K562 (cell line): ENCODE data around the gene ACP5. TPM values are rescaled to one million over a fixed set of nuclear protein-coding genes. Genes with fewer than 3 reads are reported as not detected.
A peak's percentile ranks its signal among the peaks of the same experiment; 100 is the strongest.

Experiments
- ARID1B ChIP-seq: fragments of 450-650 bp; IDR thresholded peaks from 2 replicates; pipeline ENCODE4 v1.6.1; 2016; ENCODE audit warnings: antibody characterized with exemption, mild to moderate bottlenecking, inconsistent platforms
- BRD4 ChIP-seq: fragments of 200-600 bp; sonication (generic); IDR thresholded peaks from 2 replicates; pipeline ENCODE4 v1.6.1; 2017; ENCODE audit warnings: inconsistent platforms
- CBFA2T3 ChIP-seq: fragments of 450-650 bp; IDR thresholded peaks from 2 replicates; pipeline ENCODE4 v1.6.1; 2017
- CREB1 ChIP-seq, 2 experiments: sonication (generic) in 1 of 2; formaldehyde crosslinking in 1 of 2; IDR thresholded peaks; 2 replicates each; pipeline versions ENCODE4 v1.6.1 to v1.8.0; 2012 to 2022; ENCODE audit warnings: inconsistent platforms in 1 of 2, mild to moderate bottlenecking in 1 of 2, missing genetic modification reagents in 1 of 2, moderate library complexity in 1 of 2
- CSDE1 ChIP-seq, 2 experiments: fragments of 450-650 bp; IDR thresholded peaks; 2 replicates each; pipeline ENCODE4 v1.6.1; 2016; ENCODE audit warnings: mild to moderate bottlenecking in 1 of 2
- EHMT2 ChIP-seq: fragments of 450-650 bp; IDR thresholded peaks from 2 replicates; pipeline ENCODE4 v1.6.1; 2018; ENCODE audit warnings: antibody characterized with exemption
- HNRNPH1 ChIP-seq: fragments of 200-400 bp; formaldehyde crosslinking; optimal IDR thresholded peaks from 2 replicates; pipeline ENCODE3; 2017; ENCODE audit warnings: low read depth, mild to moderate bottlenecking, low read length, moderate library complexity
- IFI16 ChIP-seq: fragments of 250-450 bp; sonication (Bioruptor Pico); IDR thresholded peaks from 2 replicates; pipeline ENCODE4 v2.1.2; 2022; ENCODE audit warnings: mild to moderate bottlenecking, inconsistent platforms
- KLF16 ChIP-seq: IDR thresholded peaks from 2 replicates; pipeline ENCODE4 v1.6.1; 2016; ENCODE audit warnings: antibody characterized with exemption
- NFIX ChIP-seq: fragments of 250-450 bp; sonication (Bioruptor Pico); IDR thresholded peaks from 2 replicates; pipeline ENCODE4 v1.4.0; 2020; ENCODE audit warnings: low read depth, mild to moderate bottlenecking, moderate library complexity
- RCOR1 ChIP-seq, 2 experiments: IDR thresholded peaks; 2 replicates each; pipeline ENCODE4 v1.6.1; 2012; ENCODE audit warnings: low read depth in 2 of 2, low read length in 2 of 2, borderline replicate concordance in 1 of 2, improper control_type of control experiment in 1 of 2
- TOE1 ChIP-seq, 2 experiments: fragments of 450-650 bp in 1 of 2; sonication (generic) in 1 of 2; formaldehyde crosslinking in 1 of 2; IDR thresholded peaks; 2 replicates each; pipeline versions ENCODE4 v1.7.1 to v1.8.0; 2016 to 2022; ENCODE audit warnings: borderline replicate concordance in 2 of 2, mild to moderate bottlenecking in 2 of 2, antibody characterized with exemption in 1 of 2, inconsistent platforms in 1 of 2, low read depth in 1 of 2, missing genetic modification reagents in 1 of 2, moderate library complexity in 1 of 2
- ZNF217 ChIP-seq: sonication (generic); formaldehyde crosslinking; IDR thresholded peaks from 2 replicates; pipeline ENCODE4 v1.8.0; 2022; ENCODE audit warnings: mild to moderate bottlenecking, missing genetic modification reagents
- polyA plus RNA-seq, 8 experiments: library from polyadenylated mRNA; depleted of rRNA in 4 of 8; stranded (reverse) in 5 of 8; unstranded in 3 of 8; fragments of >200 nt; fragmentation: Nextera tagmentation in 2 of 8; fragmentation: Illumina TruSeq in 1 of 8; extraction: Ambion mirVana in 2 of 8; extraction: Trizol in 1 of 8; gene quantifications; 2 replicates each; pipeline versions ENCODE4 v1.2.1 to v1.2.3, GENCODE V29; 2011 to 2014; ENCODE audit warnings: inconsistent platforms in 1 of 8, missing spikeins in 1 of 8
- total RNA-seq, 7 experiments: library from RNA; depleted of rRNA in 6 of 7; stranded (reverse); fragments of >200 nt in 6 of 7; fragmentation: Illumina TruSeq in 2 of 7; extraction: Trizol in 2 of 7; gene quantifications; 2 replicates each; pipeline versions ENCODE4 v1.2.1 to v1.2.3, GENCODE V29; 2011 to 2021; ENCODE audit warnings: low replicate concordance in 1 of 7
- TF ChIP-seq, protein P1 (sequence below), 2 experiments: fragments of 450-650 bp; IDR thresholded peaks; 2 replicates each; pipeline ENCODE4 v1.6.1; 2016
- TF ChIP-seq, protein P2 (sequence below): fragments of 200-800 bp; sonication (Bioruptor generic); IDR thresholded peaks from 2 replicates; pipeline ENCODE4 v1.6.1; 2017; ENCODE audit warnings: missing genetic modification characterization, missing compliant biosample characterization
- TF ChIP-seq, protein P3 (sequence below): sonication (generic); formaldehyde crosslinking; IDR thresholded peaks from 2 replicates; pipeline ENCODE4 v1.9.0; 2022; ENCODE audit warnings: mild to moderate bottlenecking, missing genetic modification reagents
- TF ChIP-seq, protein P4 (sequence below): fragments of 250-450 bp; sonication (Bioruptor Pico); IDR thresholded peaks from 2 replicates; pipeline ENCODE4 v1.5.0; 2021
- TF ChIP-seq, protein P5 (sequence below), 3 experiments: fragments of 200-800 bp in 1 of 3; fragments of 250-450 bp in 1 of 3; fragments of 450-650 bp in 1 of 3; sonication (Bioruptor Pico) in 1 of 3; sonication (Bioruptor generic) in 1 of 3; formaldehyde crosslinking in 1 of 3; IDR thresholded peaks; 2 replicates each; pipeline versions ENCODE4 v1.6.1 to v1.8.0; 2016 to 2022; ENCODE audit warnings: mild to moderate bottlenecking in 2 of 3, missing genetic modification characterization in 2 of 3, missing compliant biosample characterization in 1 of 3, moderate library complexity in 1 of 3

ACP5 gene
- total and polyA plus RNA-seq, 9 of the 15 experiments (the other 6 are each of a cell fraction or from before 2014, with no cell fraction given) = 0.06 to 1.1 (median 0.31) TPM; not detected in 1

DNA sequence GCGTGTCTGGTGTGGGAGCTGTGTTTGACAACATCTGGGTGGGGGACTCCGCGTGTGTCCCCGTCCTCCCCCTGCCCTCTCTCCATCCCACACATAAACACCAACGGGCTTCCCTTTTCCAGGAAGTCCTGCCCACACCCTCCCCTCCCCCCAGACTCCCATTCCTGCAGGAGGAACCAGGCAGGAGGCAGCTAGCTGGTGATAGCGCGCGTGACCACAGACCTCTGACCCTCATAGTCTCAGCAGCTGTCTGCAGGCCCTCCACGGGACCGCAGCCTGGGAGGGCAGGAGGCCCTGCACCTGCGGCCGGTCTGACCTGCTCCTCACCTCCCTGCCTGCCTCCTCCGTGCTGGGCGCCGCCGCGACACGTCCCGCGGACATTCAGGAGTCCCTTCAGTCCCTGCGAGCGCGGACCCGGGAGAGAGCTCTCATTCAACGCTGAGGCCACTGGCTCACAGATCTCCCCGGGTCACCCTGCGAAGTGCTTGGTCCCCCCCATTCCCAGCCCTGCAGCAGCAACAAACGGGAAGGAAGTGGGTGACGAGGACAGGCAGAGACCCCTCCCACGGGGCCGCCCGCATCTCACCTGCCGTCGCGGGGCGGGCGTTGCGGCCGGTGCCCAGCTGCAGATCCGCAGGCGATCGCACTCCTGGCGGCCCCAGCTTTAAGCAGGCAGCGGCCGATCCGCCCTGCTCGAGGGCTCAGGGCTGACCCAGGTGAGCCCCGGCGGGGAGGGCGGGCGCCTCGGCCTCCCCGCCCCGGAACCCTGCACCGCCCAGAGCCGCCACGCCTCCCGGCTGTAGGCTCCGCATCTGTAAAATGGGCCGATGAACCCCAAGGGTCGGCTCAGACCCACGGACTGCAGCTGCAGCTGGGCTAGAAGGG, 1.1 kb upstream of the ACP5 start (continued):
- TF ChIP-seq, protein P1, sequence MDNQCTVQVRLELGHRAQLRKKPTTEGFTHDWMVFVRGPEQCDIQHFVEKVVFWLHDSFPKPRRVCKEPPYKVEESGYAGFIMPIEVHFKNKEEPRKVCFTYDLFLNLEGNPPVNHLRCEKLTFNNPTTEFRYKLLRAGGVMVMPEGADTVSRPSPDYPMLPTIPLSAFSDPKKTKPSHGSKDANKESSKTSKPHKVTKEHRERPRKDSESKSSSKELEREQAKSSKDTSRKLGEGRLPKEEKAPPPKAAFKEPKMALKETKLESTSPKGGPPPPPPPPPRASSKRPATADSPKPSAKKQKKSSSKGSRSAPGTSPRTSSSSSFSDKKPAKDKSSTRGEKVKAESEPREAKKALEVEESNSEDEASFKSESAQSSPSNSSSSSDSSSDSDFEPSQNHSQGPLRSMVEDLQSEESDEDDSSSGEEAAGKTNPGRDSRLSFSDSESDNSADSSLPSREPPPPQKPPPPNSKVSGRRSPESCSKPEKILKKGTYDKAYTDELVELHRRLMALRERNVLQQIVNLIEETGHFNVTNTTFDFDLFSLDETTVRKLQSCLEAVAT (IDR thresholded peaks at IDR 0.05) = peak in 1 of 2 experiments; percentile 80; a peak in 2 of 4 replicates
- TF ChIP-seq HNRNPH1 (no peak), CSDE1 (IDR thresholded peaks at IDR 0.05) (no peak), BRD4 (no peak), CREB1 (IDR thresholded peaks at IDR 0.05) (no peak), CREB1 (CRISPR knock-in tag; IDR thresholded peaks at IDR 0.05) (no peak), RCOR1 (IDR thresholded peaks at IDR 0.05; ENCODE audit: borderline replicate concordance in 1 of 2, low read depth in 2 of 2, low read length in 2 of 2) (peak in 1 of 2 experiments; percentile 65; a peak in 2 of 4 replicates), IFI16 (CRISPR knock-in tag) (no peak), CBFA2T3 (peak; percentile 92), NFIX (CRISPR knock-in tag) (no peak), EHMT2 (no peak), KLF16 (peak; percentile 77), ZNF217 (CRISPR knock-in tag) (no peak), ARID1B (peak; percentile 80), TOE1 (IDR thresholded peaks at IDR 0.05; ENCODE audit: borderline replicate concordance) (peak; percentile 73; the same call in 1 of the 2 replicates), TOE1 (CRISPR knock-in tag; IDR thresholded peaks at IDR 0.05; ENCODE audit: borderline replicate concordance, low read depth) (no peak)
- TF ChIP-seq, protein P2, sequence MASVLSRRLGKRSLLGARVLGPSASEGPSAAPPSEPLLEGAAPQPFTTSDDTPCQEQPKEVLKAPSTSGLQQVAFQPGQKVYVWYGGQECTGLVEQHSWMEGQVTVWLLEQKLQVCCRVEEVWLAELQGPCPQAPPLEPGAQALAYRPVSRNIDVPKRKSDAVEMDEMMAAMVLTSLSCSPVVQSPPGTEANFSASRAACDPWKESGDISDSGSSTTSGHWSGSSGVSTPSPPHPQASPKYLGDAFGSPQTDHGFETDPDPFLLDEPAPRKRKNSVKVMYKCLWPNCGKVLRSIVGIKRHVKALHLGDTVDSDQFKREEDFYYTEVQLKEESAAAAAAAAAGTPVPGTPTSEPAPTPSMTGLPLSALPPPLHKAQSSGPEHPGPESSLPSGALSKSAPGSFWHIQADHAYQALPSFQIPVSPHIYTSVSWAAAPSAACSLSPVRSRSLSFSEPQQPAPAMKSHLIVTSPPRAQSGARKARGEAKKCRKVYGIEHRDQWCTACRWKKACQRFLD (CRISPR knock-in tag) = peak; percentile 52; the same call in 1 of the 2 replicates
- TF ChIP-seq, protein P3, sequence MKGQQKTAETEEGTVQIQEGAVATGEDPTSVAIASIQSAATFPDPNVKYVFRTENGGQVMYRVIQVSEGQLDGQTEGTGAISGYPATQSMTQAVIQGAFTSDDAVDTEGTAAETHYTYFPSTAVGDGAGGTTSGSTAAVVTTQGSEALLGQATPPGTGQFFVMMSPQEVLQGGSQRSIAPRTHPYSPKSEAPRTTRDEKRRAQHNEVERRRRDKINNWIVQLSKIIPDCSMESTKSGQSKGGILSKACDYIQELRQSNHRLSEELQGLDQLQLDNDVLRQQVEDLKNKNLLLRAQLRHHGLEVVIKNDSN (CRISPR knock-in tag) = peak; percentile 61
- TF ChIP-seq, protein P4, sequence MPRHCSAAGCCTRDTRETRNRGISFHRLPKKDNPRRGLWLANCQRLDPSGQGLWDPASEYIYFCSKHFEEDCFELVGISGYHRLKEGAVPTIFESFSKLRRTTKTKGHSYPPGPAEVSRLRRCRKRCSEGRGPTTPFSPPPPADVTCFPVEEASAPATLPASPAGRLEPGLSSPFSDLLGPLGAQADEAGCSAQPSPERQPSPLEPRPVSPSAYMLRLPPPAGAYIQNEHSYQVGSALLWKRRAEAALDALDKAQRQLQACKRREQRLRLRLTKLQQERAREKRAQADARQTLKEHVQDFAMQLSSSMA (CRISPR knock-in tag) = no peak
- TF ChIP-seq, protein P5, sequence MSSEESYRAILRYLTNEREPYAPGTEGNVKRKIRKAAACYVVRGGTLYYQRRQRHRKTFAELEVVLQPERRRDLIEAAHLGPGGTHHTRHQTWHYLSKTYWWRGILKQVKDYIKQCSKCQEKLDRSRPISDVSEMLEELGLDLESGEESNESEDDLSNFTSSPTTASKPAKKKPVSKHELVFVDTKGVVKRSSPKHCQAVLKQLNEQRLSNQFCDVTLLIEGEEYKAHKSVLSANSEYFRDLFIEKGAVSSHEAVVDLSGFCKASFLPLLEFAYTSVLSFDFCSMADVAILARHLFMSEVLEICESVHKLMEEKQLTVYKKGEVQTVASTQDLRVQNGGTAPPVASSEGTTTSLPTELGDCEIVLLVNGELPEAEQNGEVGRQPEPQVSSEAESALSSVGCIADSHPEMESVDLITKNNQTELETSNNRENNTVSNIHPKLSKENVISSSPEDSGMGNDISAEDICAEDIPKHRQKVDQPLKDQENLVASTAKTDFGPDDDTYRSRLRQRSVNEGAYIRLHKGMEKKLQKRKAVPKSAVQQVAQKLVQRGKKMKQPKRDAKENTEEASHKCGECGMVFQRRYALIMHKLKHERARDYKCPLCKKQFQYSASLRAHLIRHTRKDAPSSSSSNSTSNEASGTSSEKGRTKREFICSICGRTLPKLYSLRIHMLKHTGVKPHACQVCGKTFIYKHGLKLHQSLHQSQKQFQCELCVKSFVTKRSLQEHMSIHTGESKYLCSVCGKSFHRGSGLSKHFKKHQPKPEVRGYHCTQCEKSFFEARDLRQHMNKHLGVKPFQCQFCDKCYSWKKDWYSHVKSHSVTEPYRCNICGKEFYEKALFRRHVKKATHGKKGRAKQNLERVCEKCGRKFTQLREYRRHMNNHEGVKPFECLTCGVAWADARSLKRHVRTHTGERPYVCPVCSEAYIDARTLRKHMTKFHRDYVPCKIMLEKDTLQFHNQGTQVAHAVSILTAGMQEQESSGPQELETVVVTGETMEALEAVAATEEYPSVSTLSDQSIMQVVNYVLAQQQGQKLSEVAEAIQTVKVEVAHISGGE (CRISPR knock-in tag; IDR thresholded peaks at IDR 0.05) = no peak
